BE2C (cell line): ENCODE results near the gene DYRK4.

Experiments
- DNase-seq: peaks from one replicate; pipeline ENCODE4 v3.0.0-alpha.2; 2020
- H3K27me3 ChIP-seq: fragments of 250-450 bp; sonication (Bioruptor Pico); 2 replicates; pipeline ENCODE4 v1.5.1; 2020; ENCODE audit warnings: mild to moderate bottlenecking
- H3K36me3 ChIP-seq: fragments of 250-450 bp; sonication (Bioruptor Pico); 2 replicates; pipeline ENCODE4 v1.5.1; 2020; ENCODE audit warnings: mild to moderate bottlenecking
- H3K4me1 ChIP-seq: fragments of 250-450 bp; sonication (Bioruptor Pico); 2 replicates; pipeline ENCODE4 v1.5.1; 2020
- H3K4me3 ChIP-seq: 2 replicates; pipeline ENCODE4 v1.5.1; 2011; ENCODE audit warnings: low read depth, low read length
- H3K9me3 ChIP-seq: fragments of 250-450 bp; sonication (Bioruptor Pico); 2 replicates; pipeline ENCODE4 v1.5.1; 2020
- TF ChIP-seq, protein P1 (sequence below): IDR thresholded peaks from 2 replicates; pipeline ENCODE4 v1.5.1; 2012; ENCODE audit warnings: mild to moderate bottlenecking, low read depth, low read length

DYRK4 gene

DNA sequence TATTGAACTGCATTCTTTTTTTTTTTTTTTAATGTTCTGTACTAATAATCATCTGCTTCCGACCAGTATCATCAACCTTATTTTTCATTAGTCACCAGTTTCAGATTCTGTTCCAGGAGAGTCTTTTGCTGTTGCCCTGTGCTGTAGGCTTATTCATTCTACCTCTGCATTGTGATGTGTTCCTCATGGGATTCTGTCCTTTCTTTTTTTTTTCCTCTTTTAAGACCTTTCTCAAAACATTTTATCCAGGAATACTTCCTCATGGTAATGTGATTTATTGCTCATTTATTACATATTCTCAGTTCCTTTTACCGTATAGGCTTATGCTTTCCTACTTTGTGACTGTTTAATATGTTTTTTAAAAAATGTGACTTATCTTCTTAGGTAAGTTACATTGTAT, 91.7 kb downstream of the DYRK4 start:
- Histone ChIP-seq H3K27me3 (no peaks in the 10 kb centered on the region), H3K9me3 (no peaks in the 10 kb centered on the region), H3K4me3 (no peak overlapping the region), H3K36me3 (peaks cover 48% of the 10 kb centered on the region), H3K4me1 (no peaks in the 10 kb centered on the region)
- TF ChIP-seq, protein P1, sequence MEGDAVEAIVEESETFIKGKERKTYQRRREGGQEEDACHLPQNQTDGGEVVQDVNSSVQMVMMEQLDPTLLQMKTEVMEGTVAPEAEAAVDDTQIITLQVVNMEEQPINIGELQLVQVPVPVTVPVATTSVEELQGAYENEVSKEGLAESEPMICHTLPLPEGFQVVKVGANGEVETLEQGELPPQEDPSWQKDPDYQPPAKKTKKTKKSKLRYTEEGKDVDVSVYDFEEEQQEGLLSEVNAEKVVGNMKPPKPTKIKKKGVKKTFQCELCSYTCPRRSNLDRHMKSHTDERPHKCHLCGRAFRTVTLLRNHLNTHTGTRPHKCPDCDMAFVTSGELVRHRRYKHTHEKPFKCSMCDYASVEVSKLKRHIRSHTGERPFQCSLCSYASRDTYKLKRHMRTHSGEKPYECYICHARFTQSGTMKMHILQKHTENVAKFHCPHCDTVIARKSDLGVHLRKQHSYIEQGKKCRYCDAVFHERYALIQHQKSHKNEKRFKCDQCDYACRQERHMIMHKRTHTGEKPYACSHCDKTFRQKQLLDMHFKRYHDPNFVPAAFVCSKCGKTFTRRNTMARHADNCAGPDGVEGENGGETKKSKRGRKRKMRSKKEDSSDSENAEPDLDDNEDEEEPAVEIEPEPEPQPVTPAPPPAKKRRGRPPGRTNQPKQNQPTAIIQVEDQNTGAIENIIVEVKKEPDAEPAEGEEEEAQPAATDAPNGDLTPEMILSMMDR: no peak
- no peak for DNase-seq
